MV-4-11 (cell line): ENCODE measurements around the gene SYNPO.

Experiments used
- DNase-seq: peaks from one replicate; lab custom pipeline; 2025; lab: John Stamatoyannopoulos, UW

The SYNPO gene

GRCh38 chr5:150607105-150607504, 33.4 kb upstream of the SYNPO start:
- DNase-seq: no peak

- no peak for DNase-seq
Measured at GRCh38 chr5:150607991-150608390, 32.5 kb upstream of the SYNPO start.

GRCh38 chr5:150608991-150609390, 31.5 kb upstream of the SYNPO start:
- no peak for DNase-seq

- DNase-seq: no peak
Measured at GRCh38 chr5:150609843-150610584, 30.4 kb upstream of the SYNPO start.

- DNase-seq: no peak
Measured at GRCh38 chr5:150611026-150611425, 29.4 kb upstream of the SYNPO start.

- DNase-seq: no peak
Measured at GRCh38 chr5:150612405-150612804, 28.1 kb upstream of the SYNPO start.

GRCh38 chr5:150612905-150613670, 27.4 kb upstream of the SYNPO start:
- DNase-seq: no peak

- DNase-seq: no peak
Measured at GRCh38 chr5:150613991-150614660, 26.3 kb upstream of the SYNPO start.

GRCh38 chr5:150614661-150615060, 25.8 kb upstream of the SYNPO start:
- DNase-seq: no peak

GRCh38 chr5:150615141-150615699, 25.2 kb upstream of the SYNPO start:
- DNase-seq: no peak

GRCh38 chr5:150616024-150616470, 24.4 kb upstream of the SYNPO start:
- no peak for DNase-seq

- no peak for DNase-seq
Measured at GRCh38 chr5:150616506-150616905, 24.0 kb upstream of the SYNPO start.

GRCh38 chr5:150618163-150618562, 22.3 kb upstream of the SYNPO start:
- DNase-seq: no peak

- no peak for DNase-seq
Measured at GRCh38 chr5:150618588-150619281, 21.7 kb upstream of the SYNPO start.

- no peak for DNase-seq
Measured at GRCh38 chr5:150619359-150620230, 20.9 kb upstream of the SYNPO start.

- DNase-seq: no peak
Measured at GRCh38 chr5:150621301-150621700, 19.2 kb upstream of the SYNPO start.

- no peak for DNase-seq
Measured at GRCh38 chr5:150622157-150622556, 18.3 kb upstream of the SYNPO start.

- DNase-seq: no peak
Measured at GRCh38 chr5:150623152-150623877, 17.1 kb upstream of the SYNPO start.

GRCh38 chr5:150623878-150624216, 16.6 kb upstream of the SYNPO start:
- no peak for DNase-seq
